ENCODE measurements around the gene NT5DC3.

Gene NT5DC3

GRCh38 chr12:103813949-103814348 lies 27.1 kb downstream of the NT5DC3 start:
- Histone ChIP-seq H2AFZ (ENCODE audit: low read length) (no peak overlapping the region), H3K79me2 (ENCODE audit: low read length) (peaks cover 11% of the 10 kb centered on the region; the same call in 1 of the 2 replicates), H3K27ac (ENCODE audit: low read length) (no peak overlapping the region), H3K4me3 (ENCODE audit: low read length) (no peak overlapping the region), H3K9me2 (replicated peaks; ENCODE audit: insufficient read depth, low read length) (no peaks in the 10 kb centered on the region), H3F3A (ENCODE audit: insufficient read depth, low read length) (no peaks in the 10 kb centered on the region), H3K27me3 (replicated peaks; ENCODE audit: insufficient read depth, low read length) (no peaks in the 10 kb centered on the region), H3K4me2 (ENCODE audit: low read depth, low read length) (no peak overlapping the region), H4K20me1 (ENCODE audit: insufficient read depth, low read length) (no peaks in the 10 kb centered on the region), H3K9ac (ENCODE audit: low read length) (no peak overlapping the region), H3K9me3 (replicated peaks; ENCODE audit: insufficient read depth, low read length) (no peaks in the 10 kb centered on the region), H3K36me3 (replicated peaks; ENCODE audit: insufficient read depth, low read length) (no peaks in the 10 kb centered on the region), H3K4me1 (ENCODE audit: low read length) (no peaks in the 10 kb centered on the region)
- DNase-seq, result no peak
- TF ChIP-seq EZH2 (optimal IDR thresholded peaks at IDR 0.05; ENCODE audit: low read depth, low read length) (no peak), EZH2phosphoT487 (IDR thresholded peaks at IDR 0.05; ENCODE audit: low read length) (no peak), CTCF (IDR thresholded peaks at IDR 0.05; ENCODE audit: low read length) (no peak)

DNA sequence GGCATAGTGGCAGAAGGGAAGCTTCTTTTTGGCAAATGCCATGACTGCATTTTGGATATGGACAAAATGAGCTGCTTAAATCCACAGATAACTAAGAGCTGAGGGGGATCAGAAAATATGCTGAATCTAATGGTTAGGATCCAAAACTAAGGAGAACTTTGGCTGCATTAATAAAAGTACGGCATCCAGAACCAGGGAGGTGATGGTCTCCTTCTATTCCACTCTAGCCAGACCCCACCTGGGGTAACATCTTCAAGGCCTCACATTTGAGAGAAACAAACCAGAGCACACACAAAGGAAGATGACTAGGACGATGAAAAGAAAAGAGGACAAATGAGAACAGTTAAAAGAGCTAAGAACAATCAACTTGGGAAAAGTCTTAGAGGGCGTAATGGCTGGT lies 27.6 kb downstream of the NT5DC3 start:
- H3K27ac ChIP-seq (ENCODE audit: low read length), result no peak overlapping the region
- no peaks in the 10 kb centered on the region for H3K36me3 ChIP-seq (replicated peaks; ENCODE audit: insufficient read depth, low read length)
- no peaks in the 10 kb centered on the region for H3K27me3 ChIP-seq (replicated peaks; ENCODE audit: insufficient read depth, low read length)
- TF ChIP-seq CTCF (IDR thresholded peaks at IDR 0.05; ENCODE audit: low read length) (no peak), EZH2phosphoT487 (IDR thresholded peaks at IDR 0.05; ENCODE audit: low read length) (no peak), EZH2 (optimal IDR thresholded peaks at IDR 0.05; ENCODE audit: low read depth, low read length) (no peak)
- no peak overlapping the region for H2AFZ ChIP-seq (ENCODE audit: low read length)
- no peaks in the 10 kb centered on the region for H3K9me2 ChIP-seq (replicated peaks; ENCODE audit: insufficient read depth, low read length)
- H3K4me1 ChIP-seq (ENCODE audit: low read length), result no peaks in the 10 kb centered on the region
- no peak for DNase-seq
- H3K4me3 ChIP-seq (ENCODE audit: low read length), result no peak overlapping the region
- H3K9me3 ChIP-seq (replicated peaks; ENCODE audit: insufficient read depth, low read length), result no peaks in the 10 kb centered on the region
- no peak overlapping the region for H3K9ac ChIP-seq (ENCODE audit: low read length)
- H4K20me1 ChIP-seq (ENCODE audit: insufficient read depth, low read length), result no peaks in the 10 kb centered on the region
- peaks cover 6% of the 10 kb centered on the region; the same call in 1 of the 2 replicates for H3K79me2 ChIP-seq (ENCODE audit: low read length)
- H3F3A ChIP-seq (ENCODE audit: insufficient read depth, low read length), result no peaks in the 10 kb centered on the region
- H3K4me2 ChIP-seq (ENCODE audit: low read depth, low read length), result no peak overlapping the region

DNA sequence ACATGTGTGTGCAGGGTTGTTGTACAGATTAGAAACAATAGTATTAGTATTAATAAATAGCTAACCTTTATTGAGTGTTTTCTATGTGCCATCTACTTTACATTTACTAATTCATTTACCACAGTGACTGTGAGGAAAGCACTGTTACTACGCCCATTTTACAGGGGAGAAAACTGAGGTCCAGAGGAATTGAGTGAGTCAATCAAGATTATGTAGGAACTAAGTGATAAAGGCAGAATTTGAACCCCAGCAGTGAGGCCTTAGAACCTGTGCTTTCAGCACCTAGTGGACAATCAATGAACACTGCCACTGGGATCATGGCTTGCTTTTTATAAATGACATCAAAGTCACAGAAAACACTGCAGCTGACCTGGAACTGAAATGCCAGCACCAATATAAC lies 28.2 kb downstream of the NT5DC3 start:
- Histone ChIP-seq H4K20me1 (ENCODE audit: insufficient read depth, low read length) (no peaks in the 10 kb centered on the region), H3F3A (ENCODE audit: insufficient read depth, low read length) (no peaks in the 10 kb centered on the region), H3K4me3 (ENCODE audit: low read length) (no peak overlapping the region), H3K4me2 (ENCODE audit: low read depth, low read length) (no peak overlapping the region), H3K27me3 (replicated peaks; ENCODE audit: insufficient read depth, low read length) (no peaks in the 10 kb centered on the region), H2AFZ (ENCODE audit: low read length) (no peak overlapping the region), H3K4me1 (ENCODE audit: low read length) (no peaks in the 10 kb centered on the region), H3K9me2 (replicated peaks; ENCODE audit: insufficient read depth, low read length) (no peaks in the 10 kb centered on the region), H3K36me3 (replicated peaks; ENCODE audit: insufficient read depth, low read length) (no peaks in the 10 kb centered on the region), H3K79me2 (ENCODE audit: low read length) (0 out of 2 replicates have a peak, but pooled peaks cover 2% of the 10 kb centered on the region), H3K27ac (ENCODE audit: low read length) (no peak overlapping the region), H3K9ac (ENCODE audit: low read length) (no peak overlapping the region), H3K9me3 (replicated peaks; ENCODE audit: insufficient read depth, low read length) (no peaks in the 10 kb centered on the region)
- no peak for TF ChIP-seq CTCF (IDR thresholded peaks at IDR 0.05; ENCODE audit: low read length)
- TF ChIP-seq EZH2phosphoT487 (IDR thresholded peaks at IDR 0.05; ENCODE audit: low read length), result no peak
- TF ChIP-seq EZH2 (optimal IDR thresholded peaks at IDR 0.05; ENCODE audit: low read depth, low read length), result no peak
- no peak for DNase-seq

Data from MM.1S (cell line).